Osteocyte (in vitro differentiated cells): ENCODE results near the gene PHF23. TPM values are rescaled to one million over a fixed set of nuclear protein-coding genes. Genes with fewer than 3 reads are reported as not detected.

Experiments used
- DNase-seq: peaks from one replicate; pipeline ENCODE4 v3.0.0; 2021; ENCODE audit warnings: mixed read lengths; ENCODE audit not compliant: unreplicated experiment; ENCODE audit errors: extremely low spot score
- H3K27ac Mint-ChIP-seq: one replicate; pipeline ENCODE4 v1.8.0; 2021; ENCODE audit warnings: mild to moderate bottlenecking, mixed read lengths; ENCODE audit not compliant: unreplicated experiment
- H3K27me3 Mint-ChIP-seq: one replicate; pipeline ENCODE4 v1.8.0; 2021; ENCODE audit warnings: mixed read lengths; ENCODE audit not compliant: unreplicated experiment
- H3K36me3 Mint-ChIP-seq: one replicate; pipeline ENCODE4 v1.8.0; 2021; ENCODE audit warnings: mixed read lengths; ENCODE audit not compliant: unreplicated experiment
- H3K4me1 Mint-ChIP-seq: one replicate; pipeline ENCODE4 v1.8.0; 2021; ENCODE audit warnings: mixed read lengths; ENCODE audit not compliant: unreplicated experiment
- H3K4me3 Mint-ChIP-seq: one replicate; pipeline ENCODE4 v1.8.0; 2021; ENCODE audit warnings: mild to moderate bottlenecking, moderate library complexity, mixed read lengths; ENCODE audit not compliant: unreplicated experiment
- H3K9me3 Mint-ChIP-seq: one replicate; pipeline ENCODE4 v1.8.0; 2021; ENCODE audit warnings: mixed read lengths; ENCODE audit not compliant: unreplicated experiment
- total RNA-seq: library from RNA; stranded (reverse); gene quantifications from 2 replicates; pipeline ENCODE4 v1.2.1, GENCODE V29; 2021
- TF ChIP-seq, protein P1 (sequence below): fragments of 200-600 bp; sonication (generic); IDR thresholded peaks from 2 replicates; pipeline ENCODE4 v1.5.0; 2021; ENCODE audit warnings: antibody characterized with exemption, mild to moderate bottlenecking, moderate library complexity

PHF23 gene
- total RNA-seq, 1 donor from 2014 or later, result 51.6 TPM

DNA sequence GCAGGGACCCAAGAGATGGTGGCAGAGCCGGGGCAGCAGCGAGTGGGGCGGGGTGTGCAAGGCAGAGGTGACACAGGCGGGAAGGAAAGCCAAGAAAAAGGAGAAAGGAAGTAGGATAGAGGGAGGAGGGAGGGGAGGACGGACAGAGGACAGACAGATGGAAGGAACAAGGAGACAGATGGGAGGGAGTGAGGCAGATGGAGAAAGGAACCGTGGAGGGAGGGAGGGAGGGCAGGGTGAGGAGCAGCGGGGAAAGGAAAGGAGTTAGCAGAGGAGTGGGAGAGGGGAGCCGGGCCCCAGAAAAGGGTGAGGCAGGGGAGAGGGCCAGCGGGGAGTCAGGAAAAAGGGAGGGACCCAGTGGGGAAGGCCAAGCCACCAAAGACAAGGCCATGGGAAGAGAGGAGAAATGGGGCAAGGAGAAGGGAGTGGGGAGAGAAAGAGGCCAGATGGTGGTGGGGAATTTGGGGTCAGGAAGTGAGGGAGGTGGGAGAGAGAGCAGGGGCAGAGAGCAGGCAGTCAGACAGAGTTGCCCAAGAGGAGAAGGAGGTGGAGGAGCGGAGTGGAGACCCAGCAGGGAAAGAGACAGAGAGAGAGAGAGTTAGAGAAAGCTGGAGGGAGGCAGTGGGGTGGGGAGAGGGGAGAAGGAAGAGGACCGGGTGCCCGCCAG lies 46.9 kb downstream of the PHF23 start:
- TF ChIP-seq, protein P1, sequence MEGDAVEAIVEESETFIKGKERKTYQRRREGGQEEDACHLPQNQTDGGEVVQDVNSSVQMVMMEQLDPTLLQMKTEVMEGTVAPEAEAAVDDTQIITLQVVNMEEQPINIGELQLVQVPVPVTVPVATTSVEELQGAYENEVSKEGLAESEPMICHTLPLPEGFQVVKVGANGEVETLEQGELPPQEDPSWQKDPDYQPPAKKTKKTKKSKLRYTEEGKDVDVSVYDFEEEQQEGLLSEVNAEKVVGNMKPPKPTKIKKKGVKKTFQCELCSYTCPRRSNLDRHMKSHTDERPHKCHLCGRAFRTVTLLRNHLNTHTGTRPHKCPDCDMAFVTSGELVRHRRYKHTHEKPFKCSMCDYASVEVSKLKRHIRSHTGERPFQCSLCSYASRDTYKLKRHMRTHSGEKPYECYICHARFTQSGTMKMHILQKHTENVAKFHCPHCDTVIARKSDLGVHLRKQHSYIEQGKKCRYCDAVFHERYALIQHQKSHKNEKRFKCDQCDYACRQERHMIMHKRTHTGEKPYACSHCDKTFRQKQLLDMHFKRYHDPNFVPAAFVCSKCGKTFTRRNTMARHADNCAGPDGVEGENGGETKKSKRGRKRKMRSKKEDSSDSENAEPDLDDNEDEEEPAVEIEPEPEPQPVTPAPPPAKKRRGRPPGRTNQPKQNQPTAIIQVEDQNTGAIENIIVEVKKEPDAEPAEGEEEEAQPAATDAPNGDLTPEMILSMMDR, result no peak
- Mint-ChIP-seq H3K4me1 (no peaks in the 10 kb centered on the region), H3K36me3 (peaks cover 33% of the 10 kb centered on the region), H3K27me3 (no peaks in the 10 kb centered on the region), H3K27ac (no peak overlapping the region), H3K4me3 (no peak overlapping the region), H3K9me3 (no peaks in the 10 kb centered on the region)
- DNase-seq, result no peak

DNA sequence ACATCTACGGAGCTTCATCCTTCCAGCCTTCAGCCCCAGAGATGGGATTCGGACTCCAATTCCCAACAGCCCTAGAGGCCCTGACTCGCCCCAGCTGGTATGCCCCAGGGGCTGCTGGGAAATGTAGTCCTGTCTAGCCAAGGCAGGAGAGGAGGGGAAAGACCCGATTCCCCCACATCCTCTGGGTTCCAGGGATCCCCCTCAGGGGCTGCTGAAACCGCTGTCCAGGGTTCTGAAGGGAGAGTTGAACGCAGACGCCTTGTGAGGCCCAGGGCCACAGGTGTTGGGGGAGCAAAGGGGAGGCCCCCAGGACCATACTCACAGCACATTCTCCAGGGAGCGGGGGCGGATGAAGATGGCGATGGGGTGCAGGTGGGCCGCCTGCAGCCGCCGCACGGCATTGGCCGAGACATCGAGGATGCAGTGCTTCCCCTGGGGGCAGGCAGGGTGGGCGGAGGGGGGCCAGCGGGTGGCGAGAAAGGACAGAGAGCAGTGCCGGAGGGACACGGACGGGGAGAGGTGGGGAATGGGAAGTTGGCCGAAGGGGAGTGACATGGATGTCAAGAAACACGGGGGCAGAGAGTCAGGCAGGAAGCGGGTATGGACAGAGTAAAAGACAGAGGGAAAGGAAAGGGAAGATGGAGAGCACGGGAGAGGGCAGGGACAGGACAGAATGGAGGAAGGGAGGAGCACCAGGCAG lies 47.5 kb downstream of the PHF23 start:
- no peak overlapping the region for H3K27ac Mint-ChIP-seq
- DNase-seq, result no peak
- H3K4me1 Mint-ChIP-seq, result no peaks in the 10 kb centered on the region
- H3K9me3 Mint-ChIP-seq, result no peaks in the 10 kb centered on the region
- H3K36me3 Mint-ChIP-seq, result peaks cover 33% of the 10 kb centered on the region
- H3K27me3 Mint-ChIP-seq, result no peaks in the 10 kb centered on the region
- no peak overlapping the region for H3K4me3 Mint-ChIP-seq
- TF ChIP-seq, protein P1, result no peak

DNA sequence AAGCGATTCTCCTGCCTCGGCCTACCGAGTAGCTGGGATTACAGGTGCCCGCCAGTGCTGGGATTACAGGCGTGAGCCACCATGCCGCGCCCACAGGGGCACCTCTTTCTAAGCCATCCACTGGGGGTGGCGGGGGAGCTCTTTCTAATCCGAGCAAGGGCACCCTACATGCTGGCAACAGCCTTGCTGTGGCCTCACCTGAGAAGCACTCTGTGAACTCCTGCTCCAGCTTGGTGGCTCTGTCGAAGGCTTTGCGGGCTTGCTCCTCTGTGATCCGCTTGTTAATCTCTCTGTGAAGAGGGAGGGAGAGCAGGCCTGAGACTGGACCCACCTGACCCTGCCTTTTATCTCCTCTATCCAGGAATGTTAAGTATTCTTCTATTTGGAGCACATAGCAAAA lies 48.2 kb downstream of the PHF23 start:
- H3K27ac Mint-ChIP-seq, result no peak overlapping the region
- H3K4me3 Mint-ChIP-seq, result no peak overlapping the region
- H3K9me3 Mint-ChIP-seq, result no peaks in the 10 kb centered on the region
- no peak for DNase-seq
- peaks cover 32% of the 10 kb centered on the region for H3K36me3 Mint-ChIP-seq
- TF ChIP-seq, protein P1, result no peak
- H3K4me1 Mint-ChIP-seq, result no peaks in the 10 kb centered on the region
- no peaks in the 10 kb centered on the region for H3K27me3 Mint-ChIP-seq

DNA sequence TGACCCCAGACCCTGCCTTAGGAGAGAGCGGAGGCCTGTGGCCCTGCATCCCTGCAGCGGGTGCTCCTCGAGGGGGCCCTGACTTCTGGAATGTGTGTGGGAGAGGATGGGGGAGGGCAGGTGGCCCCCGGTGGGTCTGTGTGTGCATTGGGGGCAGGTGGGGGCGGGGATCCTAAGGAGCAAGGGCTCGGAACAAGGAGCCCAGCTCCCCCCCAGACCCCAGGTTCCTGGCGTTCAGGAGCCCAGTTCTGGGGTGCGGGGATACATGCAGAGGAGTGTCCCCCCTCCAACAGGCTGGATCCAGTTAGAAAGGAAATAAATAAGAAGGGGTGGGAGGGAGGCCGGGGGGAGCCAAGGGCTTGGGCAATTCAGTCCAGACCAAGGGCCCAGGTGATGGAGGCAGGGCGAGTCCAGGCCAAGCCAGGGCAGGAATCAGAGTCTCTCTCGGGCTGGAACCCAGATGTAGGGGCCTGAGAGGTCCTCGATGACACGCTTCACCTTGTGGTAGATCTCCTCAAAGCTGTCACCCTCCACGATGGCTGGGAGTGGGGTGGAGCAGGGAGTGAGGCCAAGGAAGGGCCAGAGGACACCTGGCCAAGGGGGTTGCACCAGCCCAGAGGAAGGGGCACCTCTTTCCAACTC lies 48.9 kb downstream of the PHF23 start:
- H3K27me3 Mint-ChIP-seq, result no peaks in the 10 kb centered on the region
- no peak overlapping the region for H3K4me3 Mint-ChIP-seq
- no peak for DNase-seq
- H3K27ac Mint-ChIP-seq, result no peak overlapping the region
- peaks cover 31% of the 10 kb centered on the region for H3K36me3 Mint-ChIP-seq
- TF ChIP-seq, protein P1, result no peak
- H3K4me1 Mint-ChIP-seq, result no peaks in the 10 kb centered on the region
- H3K9me3 Mint-ChIP-seq, result no peaks in the 10 kb centered on the region

DNA sequence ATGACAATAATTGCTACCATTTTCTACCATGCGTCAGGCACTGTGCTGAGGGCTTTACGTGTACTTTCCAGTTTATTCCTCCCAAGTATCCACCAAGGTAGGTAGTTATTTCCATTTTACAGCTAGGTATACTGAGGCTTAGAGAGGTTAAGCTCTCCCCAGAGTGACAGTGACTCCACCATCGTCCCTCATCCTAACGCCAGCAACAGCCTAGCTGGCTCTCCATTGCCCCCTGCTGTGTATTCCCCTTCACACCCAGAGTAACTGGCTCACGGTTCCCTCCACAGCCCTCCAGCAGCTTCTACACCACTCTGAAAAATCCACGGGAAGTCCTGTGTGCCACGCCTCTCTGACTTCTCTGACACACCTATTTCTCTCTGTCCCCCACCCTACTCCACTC lies 53.0 kb downstream of the PHF23 start:
- no peak for DNase-seq

More for the DNA sequence above, 53.0 kb downstream of the PHF23 start:
- TF ChIP-seq, protein P1, result no peak
- Mint-ChIP-seq H3K9me3 (no peaks in the 10 kb centered on the region), H3K27ac (no peak overlapping the region), H3K36me3 (peaks cover 19% of the 10 kb centered on the region), H3K4me3 (no peak overlapping the region), H3K27me3 (no peaks in the 10 kb centered on the region), H3K4me1 (no peaks in the 10 kb centered on the region)
